Hippocampal formation (tissue), 2 donors: ENCODE results near the gene TLR5.
"Not testable (repeated sequence)": the region's sequence is repeated elsewhere in the genome, so short reads cannot be mapped to it uniquely, and the experiment has no call there.

Experiments used
- DNase-seq, 2 donors: peaks; one replicate each; lab custom pipeline; 2025; lab: John Stamatoyannopoulos, UW

Gene TLR5, protein sequence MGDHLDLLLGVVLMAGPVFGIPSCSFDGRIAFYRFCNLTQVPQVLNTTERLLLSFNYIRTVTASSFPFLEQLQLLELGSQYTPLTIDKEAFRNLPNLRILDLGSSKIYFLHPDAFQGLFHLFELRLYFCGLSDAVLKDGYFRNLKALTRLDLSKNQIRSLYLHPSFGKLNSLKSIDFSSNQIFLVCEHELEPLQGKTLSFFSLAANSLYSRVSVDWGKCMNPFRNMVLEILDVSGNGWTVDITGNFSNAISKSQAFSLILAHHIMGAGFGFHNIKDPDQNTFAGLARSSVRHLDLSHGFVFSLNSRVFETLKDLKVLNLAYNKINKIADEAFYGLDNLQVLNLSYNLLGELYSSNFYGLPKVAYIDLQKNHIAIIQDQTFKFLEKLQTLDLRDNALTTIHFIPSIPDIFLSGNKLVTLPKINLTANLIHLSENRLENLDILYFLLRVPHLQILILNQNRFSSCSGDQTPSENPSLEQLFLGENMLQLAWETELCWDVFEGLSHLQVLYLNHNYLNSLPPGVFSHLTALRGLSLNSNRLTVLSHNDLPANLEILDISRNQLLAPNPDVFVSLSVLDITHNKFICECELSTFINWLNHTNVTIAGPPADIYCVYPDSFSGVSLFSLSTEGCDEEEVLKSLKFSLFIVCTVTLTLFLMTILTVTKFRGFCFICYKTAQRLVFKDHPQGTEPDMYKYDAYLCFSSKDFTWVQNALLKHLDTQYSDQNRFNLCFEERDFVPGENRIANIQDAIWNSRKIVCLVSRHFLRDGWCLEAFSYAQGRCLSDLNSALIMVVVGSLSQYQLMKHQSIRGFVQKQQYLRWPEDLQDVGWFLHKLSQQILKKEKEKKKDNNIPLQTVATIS

DNA sequence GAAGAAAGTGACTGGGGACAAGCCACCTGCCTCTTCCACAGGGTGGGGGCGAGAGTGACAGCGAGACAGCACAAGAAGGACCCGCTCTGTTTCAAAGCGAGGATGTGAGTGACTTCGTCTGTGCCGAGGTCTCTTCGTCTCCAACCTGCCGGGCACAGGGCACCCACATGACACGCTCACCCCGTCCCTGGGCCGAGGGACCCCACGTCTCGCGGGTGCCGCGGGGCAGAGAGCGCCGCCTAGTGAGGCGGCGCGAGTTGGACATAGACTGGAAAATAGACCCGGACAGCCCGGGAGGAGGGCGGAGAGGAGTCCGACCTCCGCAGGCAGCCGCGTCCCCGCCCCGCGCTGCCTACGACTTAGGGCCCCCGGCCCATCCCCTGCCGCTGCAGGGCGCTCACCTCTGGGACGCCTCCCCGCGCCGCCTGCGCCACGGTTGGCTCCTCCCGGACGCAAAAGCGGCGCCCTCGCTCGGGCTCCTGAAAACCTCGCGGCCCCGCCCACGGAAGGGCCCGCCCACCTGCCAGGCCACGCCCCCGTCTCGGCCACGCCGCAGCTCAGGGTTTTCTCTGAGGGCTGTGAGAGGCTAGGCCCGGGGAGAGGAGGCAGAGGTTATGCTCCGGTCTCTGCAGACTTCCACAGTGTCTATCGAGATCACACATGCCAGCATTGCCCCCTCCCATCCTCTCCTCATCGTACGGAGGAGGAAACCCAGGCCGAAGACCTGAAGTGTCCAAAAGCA lies at the start of gene TLR5:
Gene TLR5, minus strand, starts transcription at position 454 of the 742 bp plus-strand sequence. CDS start 30,217 bp downstream, outside the sequence.
- DNase-seq, result peak; percentile 32 to 66

DNA sequence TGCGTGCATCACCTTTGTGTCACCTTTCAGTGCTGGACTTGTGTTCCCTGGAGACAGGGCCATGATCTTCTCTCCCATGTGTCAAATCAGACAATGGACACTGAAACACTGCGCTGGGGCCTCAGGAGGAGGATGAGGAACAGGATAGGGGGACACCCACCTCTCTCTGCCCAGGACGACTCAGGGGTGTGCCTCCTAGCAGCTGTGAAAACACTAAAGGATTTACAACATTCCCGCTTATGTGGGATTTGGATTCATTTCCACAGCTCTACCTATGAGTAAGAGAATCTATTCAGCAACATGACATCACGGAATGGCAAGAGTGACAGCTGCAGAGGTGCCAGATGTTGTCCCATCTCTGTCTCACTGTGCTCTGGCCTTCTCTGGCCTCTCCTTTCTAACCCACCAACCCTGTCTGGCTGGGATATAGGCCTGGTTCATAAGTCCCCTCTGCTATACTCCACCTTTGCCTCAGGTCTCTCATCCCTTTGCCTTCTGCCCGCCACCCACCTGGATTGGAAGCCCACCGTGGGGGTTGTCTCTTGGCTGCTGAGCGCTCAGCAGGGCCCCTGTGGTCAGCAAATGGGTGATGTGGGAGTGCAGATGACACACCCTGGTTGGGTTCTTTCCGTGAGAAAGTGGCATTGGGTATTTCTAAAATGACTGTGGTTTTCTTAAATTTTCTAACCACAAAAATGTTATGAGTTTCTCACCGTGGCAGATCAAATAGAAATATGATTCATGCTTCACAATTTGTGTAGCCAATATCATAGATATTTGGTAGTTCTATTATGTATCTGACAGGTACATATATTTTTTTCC lies 47.1 kb upstream of the TLR5 start:
- DNase-seq, result no peak

DNA sequence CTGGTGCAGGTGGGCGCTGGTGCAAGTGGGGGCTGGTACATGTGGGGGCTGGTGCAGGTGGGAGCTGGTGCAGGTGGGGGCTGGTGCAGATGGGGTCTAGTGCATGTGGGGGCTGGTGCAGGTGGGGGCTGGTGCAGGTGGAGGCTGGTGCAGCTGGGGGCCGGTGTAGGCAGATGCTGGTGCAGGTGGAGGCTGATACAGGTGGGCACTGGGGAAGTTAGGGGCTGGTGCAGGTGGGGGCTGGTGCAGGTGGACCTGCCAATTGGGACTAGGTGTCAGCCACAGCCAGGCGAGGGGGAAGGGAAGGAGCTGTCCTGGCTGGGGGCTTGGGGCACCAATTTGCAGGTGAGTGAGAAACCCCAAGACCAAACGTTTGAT lies 46.5 kb upstream of the TLR5 start:
- no peak for DNase-seq

DNA sequence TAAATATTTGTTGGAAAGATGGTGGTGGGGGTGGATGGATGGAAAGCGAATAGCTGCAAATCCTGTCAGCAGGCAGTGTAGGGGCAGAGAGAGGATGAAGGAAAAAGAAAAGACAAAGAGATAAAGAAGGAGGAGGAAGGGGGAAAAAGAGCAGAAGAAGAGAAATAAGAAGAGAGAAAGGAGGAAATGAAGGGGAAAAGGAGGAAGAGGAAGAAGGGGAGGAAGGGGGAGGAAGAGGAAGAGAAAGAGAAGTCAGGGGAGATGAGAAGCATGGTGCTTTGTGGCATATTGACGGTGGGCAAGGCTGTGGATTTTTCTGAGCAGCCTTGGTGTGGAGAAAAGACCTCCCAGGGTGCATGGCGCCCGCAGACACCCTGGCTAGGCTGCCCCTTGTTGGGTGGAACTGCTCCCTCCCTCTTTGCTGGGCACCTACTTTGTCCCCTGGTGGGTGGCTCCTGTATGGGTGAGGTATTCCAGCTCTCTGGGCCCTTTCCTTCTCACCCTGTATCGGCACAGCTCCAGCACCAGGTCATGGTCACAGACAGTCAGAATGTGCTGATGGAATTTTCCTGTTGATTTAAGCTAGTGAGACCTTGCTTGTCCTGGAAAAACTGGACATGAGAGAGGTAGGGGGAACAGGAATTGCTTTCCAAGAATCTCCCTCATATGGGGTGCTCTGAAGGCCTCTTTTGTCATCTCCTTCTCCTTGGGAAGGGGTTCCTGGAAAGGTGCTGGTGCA lies 45.7 kb upstream of the TLR5 start:
- DNase-seq, result no peak

DNA sequence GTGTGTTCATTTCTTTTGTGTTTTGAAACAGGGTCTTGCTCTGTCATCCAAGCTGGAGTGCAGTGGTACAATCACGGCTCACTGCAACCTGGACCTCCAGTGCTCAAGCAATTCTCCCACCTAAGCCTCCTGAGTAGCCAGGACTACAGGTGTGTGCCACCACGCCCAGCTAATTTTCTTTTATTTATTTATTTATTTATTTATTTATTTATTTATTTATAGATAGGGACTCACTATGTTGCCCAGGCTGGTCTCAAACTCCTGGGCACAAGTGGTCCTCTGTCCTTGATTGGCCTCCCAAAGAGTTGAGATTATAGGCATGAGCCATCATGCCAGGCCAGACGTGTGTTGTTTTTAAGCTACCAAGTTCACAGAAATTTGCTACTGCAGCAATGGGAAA lies 43.8 kb upstream of the TLR5 start:
- no peak for DNase-seq

DNA sequence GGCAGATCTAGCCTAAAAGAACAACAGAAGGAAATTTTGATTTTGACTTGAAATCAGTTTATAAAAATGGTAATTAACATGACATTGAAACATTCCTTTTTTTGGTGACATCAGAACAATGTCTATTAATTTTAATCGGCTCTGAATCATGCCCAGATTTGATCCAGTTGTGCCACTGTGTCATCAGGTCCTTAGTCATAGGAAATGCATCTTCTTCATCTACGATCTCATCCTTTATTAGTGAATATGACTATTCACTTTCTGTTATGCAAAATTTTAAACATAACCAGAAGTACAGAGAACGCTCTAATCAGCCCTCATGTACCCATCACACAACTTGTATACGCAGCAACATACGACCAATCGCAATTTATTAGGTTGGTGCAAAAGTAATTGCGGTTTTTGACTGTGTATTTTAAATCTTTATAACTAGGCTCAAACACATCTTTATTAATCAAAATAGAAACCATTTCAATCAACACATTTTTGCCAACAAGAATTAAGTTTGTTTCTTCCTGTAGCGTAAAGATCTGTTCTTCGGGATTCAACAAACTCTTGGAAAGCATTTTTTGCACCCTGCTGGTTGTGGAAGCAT lies 40.3 kb upstream of the TLR5 start:
- DNase-seq, result no peak

DNA sequence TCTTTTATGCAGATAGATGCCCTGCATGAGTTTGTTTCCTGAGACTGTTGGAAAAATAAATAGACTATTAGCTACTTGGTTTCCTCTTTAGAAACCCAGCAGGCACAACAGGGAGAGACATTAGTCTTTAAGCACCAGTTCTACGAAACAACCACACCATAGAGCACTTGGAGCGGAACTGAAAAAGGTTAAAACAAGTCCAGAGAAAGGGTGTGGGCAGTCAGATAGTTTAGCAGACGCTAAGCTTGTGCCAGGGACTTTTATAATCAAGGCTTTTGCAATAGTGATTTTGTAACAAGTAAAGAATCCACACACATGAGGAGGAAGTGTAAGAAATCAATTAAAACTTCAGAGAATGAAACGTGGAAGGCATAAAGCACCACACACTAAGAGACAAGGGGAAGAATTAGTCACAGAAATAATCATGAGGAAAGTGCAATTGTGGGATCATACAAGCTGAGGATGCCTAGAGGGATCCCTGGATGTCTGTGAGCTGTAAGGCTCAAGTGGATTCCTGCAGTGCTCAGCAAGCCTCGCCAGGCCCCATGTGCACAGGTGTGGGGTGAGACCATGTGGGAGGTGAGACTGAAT lies 37.8 kb upstream of the TLR5 start:
- peak in 1 of 2 donors; percentile 50 for DNase-seq

DNA sequence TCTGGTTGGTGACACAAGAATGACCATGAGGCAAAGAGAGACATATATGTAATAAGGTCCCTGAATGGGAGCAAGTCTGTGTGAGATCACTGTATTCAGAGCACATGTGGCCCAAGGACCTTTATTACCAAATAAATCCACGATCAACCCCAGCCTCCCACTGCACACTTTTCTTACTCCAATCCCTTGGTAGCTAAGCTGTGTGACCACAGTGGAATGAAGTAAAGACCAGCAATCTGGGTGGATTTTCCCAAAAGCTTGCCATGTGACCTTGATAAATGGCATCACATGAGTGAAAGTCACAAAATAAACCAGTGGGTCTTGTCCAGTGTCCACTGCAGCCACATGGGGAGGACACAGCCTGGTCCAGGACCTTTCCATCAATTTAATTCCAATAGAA lies 36.7 kb upstream of the TLR5 start:
- DNase-seq, result no peak

DNA sequence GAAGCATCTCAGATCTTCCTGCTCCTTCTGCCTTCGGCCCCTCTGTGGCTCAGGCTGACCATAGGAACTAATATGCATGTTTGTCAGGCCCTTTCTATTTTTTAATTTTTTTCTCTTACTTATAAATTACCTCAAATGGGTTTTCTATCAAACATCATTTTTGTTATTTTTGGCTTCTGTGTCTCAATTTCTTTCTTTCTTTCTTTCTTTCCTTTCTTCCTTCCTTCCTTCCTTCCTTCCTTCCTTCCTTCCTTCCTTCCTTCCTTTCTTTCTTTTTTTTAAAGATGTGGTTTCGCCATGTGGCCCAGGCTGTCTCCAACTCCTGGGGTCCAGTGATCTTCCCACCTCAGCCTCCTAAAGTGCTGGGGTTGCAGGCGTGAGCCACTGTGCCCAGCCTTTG lies 36.2 kb upstream of the TLR5 start:
- no peak for DNase-seq

DNA sequence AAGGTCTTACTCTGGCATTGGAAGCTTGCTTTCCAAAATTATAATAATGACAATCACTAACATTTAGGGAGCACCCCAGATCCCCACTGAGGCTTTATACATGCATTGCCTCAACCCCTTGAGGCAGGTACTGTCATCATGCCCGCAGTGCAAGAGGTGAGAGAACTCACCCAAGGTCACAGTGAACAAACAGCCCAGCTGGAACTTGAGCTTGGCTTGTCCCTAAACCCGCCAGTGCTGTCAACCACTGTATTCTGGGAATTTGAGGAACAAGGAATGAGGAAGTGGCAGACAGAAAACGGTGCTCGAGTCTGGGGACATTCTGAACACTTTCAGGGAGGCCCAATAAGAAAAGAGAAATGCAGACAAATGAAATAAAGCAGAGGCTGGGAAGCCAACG lies 34.6 kb upstream of the TLR5 start:
- DNase-seq, result peak; percentile 5 to 26

DNA sequence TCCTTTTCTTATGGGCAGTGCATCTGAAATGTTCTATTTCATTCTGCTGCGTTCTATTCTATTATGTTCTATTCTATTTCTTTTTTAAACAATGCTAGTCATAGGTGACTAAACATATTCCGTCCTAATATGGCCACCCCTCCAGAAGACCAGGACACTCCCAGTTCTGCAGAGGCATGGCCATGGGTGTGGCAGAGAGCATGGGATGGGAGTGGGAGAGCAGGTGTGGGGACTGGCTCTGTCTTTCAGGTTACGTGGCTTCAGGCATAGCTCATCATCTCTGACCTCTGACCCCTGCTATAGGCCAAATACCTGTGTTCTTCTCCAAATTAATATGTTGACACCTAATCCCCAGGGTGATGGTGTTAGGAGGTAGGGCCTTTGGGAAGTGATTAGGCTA lies 33.4 kb upstream of the TLR5 start:
- DNase-seq, result no peak

DNA sequence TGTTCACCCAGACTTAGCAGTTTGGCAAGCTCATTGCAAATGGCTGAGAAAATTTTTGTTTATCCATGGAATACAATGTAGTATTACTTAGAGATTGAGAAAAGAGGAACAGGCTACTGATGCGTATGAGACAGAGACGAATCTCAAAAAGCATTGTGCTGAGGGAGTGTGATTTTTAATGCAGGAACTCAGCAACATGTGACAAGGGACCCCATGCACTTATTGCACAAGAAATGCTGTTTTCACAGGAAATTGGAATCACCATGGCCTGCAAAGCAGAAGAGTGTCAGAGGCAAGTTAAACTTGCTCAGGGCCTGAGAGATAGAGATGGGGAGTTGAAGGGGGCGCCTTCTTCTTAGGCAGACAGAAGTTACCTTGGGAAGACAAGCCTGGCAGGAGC lies 32.6 kb upstream of the TLR5 start:
- peak in 1 of 2 donors; percentile 30 for DNase-seq

DNA sequence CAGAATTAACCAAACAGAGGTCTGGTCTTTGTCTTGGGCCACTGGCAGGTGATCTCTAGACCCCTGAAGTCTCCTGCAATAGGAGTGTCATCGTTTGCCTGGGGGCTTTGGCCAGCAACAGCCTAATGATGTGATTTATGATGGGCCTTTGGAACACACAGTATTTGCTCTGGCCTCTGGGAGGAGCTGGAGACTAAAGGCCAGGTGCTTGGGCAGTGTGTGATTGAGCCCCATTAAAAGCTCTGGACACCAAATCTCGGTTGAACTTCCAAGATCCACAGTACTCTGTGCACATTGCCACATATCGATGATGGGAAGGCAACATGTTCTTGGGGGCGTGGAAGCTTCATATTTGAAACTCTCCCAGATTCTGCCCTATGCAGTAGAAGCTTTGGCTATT lies 32.0 kb upstream of the TLR5 start:
- no peak for DNase-seq

DNA sequence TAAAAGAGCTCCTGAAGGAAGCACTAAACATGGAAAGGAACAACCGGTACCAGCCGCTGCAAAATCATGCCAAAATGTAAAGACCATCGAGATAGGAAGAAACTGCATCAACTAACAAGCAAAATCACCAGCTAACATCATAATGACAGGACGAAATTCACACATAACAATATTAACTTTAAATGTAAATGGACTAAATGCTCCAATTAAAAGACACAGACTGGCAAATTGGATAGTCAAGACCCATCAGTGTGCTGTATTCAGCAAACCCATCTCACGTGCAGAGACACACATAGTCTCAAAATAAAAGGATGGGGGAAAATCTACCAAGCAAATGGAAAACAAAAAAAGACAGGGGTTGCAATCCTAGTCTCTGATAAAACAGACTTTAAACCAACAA lies 26.4 kb upstream of the TLR5 start:
- DNase-seq, result not testable (repeated sequence)

DNA sequence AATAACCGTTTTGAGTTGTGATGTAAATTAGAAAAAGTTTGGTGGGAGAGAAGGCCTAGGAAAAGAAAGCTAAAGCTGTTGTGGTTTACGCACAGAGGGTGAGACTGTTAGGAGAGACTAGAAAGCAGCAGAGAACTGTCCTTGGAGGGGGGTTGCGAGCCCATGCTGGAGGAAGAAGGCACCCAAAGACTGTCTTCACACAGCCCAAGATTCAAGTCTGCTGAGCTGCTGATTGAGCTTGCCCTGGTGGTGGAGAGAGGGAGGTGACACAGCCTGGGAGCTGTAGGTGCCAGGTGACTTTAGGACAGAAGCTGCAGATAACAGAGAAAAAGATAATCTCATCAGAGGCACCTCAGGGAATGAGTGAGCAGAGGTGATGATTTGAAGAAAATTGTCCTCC lies 18.3 kb upstream of the TLR5 start:
- no peak for DNase-seq

DNA sequence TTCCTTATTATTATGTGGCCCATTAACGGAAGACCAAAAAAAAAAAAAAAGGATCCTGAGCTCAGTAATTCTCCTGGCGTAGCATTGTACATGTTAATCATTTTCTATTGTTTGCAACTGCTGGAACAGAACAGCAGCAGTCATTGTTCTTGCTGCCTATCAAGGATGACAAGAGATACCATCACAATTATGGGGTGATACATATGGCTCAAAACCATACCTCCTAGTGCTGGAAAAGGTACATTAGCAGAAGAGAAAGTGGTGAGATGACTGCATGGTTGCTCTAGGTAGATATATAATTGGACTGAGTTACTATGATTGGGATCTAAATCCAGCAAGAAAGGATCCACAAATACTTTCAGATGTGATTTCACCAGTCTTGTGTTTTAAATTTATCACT lies 13.3 kb upstream of the TLR5 start:
- no peak for DNase-seq

DNA sequence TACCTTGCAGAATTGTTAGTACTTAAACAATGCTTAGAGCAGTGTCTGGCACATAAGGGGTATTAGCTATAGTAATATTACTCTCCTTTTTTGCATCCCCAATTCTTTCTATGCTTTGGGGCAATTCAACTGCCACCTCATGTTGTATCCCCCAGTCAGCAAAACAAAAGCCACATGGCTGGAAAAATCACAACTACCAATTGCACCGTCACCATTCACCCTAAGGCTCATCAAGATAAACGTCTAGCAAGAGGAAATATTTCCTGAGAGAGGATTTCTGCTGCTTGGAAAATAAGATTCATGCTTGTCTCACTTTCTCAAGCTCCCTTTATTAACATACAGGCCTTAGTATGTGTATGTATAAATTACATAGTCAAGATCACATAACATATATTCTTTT lies 12.1 kb upstream of the TLR5 start:
- no peak for DNase-seq

DNA sequence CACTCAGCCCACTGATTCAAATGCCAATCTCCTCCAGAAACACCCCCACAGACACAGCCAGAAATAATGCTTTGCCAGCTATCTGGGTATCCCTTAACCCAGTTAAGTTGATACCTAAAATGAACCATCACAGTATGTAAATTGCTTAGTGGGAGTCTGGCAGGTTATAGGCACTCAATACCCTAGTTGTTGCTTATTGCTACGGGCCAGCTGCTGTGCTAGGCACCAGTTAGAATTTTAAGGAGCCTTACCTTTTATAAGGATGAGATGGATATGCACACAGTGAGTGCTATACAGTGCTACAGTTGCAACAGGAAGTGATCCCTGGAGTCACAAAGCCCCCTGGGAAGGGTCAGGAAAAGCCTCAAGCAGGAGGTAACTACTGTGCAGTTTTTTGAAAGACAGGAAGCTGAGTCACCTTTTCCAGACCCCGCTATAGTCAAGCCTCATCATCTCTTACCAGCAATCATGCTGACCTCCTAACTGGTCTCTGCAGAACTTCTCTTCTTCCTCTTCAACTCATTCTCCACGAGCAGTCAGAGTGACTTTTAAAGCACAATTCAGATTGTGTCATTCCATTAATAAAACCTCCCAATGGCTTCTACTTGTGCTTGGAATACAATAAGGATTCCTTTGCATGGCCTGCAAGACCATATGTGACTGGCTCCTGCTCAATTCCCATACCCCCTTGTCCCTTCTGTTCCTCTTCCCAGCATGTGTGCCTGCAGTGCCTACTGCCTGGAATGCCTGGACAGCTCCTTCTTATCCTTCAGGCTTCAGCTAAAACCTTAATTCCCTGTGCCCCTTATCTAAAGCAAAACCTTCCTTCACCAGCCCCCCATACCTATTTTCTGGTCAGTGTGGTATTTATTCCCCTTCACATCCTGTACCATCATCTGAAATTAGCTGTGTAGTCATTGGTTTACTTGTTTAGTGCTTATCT lies 10.4 kb upstream of the TLR5 start:
- DNase-seq, result no peak

DNA sequence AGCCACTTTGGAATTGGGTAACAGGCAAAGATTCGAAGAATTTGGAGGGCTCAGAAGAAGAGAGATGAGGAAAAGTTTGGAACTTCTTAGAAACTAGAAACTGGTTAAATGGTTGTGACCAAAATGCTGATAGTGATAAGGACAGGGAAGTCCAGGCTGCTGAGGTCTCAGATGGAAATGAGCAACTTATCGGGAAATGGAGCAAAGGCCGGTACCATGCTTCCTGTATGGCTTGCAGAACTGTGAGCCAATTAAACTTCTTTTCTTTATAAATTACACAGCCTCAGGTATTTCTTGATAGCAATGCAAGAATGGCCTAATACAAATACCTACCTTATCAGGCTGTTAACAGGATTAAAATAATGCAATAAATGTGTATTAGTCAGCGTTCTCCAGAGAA lies 9.4 kb upstream of the TLR5 start:
- DNase-seq, result no peak
